Parathyroid adenoma (tissue), 2 donors: ENCODE data around the gene LSM7.

Source experiments
- H2AFZ ChIP-seq: fragments of 300-600 bp; sonication (generic); one replicate; pipeline ENCODE4 v1.7.0; 2017; ENCODE audit warnings: antibody characterized with exemption, mild to moderate bottlenecking
- H3K27ac ChIP-seq: fragments of 300-600 bp; sonication (generic); one replicate; pipeline ENCODE4 v1.7.0; 2017
- H3K27me3 ChIP-seq: fragments of 300-600 bp; sonication (generic); one replicate; pipeline ENCODE4 v1.7.0; 2017; ENCODE audit warnings: low read length; ENCODE audit not compliant: control insufficient read depth, insufficient read depth
- H3K36me3 ChIP-seq: fragments of 300-600 bp; sonication (generic); one replicate; pipeline ENCODE4 v1.7.0; 2017; ENCODE audit warnings: low read length; ENCODE audit not compliant: control insufficient read depth, insufficient read depth
- H3K4me1 ChIP-seq: fragments of 300-600 bp; sonication (generic); one replicate; pipeline ENCODE4 v1.7.0; 2017; ENCODE audit warnings: control low read depth
- H3K4me2 ChIP-seq: fragments of 300-600 bp; sonication (generic); one replicate; pipeline ENCODE4 v1.7.0; 2017; ENCODE audit warnings: low read length
- H3K4me3 ChIP-seq: fragments of 300-600 bp; sonication (generic); one replicate; pipeline ENCODE4 v1.7.0; 2017; ENCODE audit warnings: low read depth, low read length
- H3K79me2 ChIP-seq: fragments of 300-600 bp; sonication (generic); one replicate; pipeline ENCODE4 v1.7.0; 2017; ENCODE audit warnings: control low read depth
- H3K9ac ChIP-seq: fragments of 300-600 bp; sonication (generic); one replicate; pipeline ENCODE4 v1.7.0; 2017; ENCODE audit warnings: mild to moderate bottlenecking
- H3K9me3 ChIP-seq: fragments of 300-600 bp; sonication (generic); one replicate; pipeline ENCODE4 v1.7.0; 2017; ENCODE audit warnings: low read length; ENCODE audit not compliant: control insufficient read depth
- TF ChIP-seq, protein P1 (sequence below): fragments of 300-600 bp; sonication (generic); IDR thresholded peaks from one replicate; pipeline ENCODE4 v1.7.0; 2017; ENCODE audit warnings: antibody characterized with exemption, mild to moderate bottlenecking
- donor health status: primary hyperparathyroidism.

LSM7 gene

DNA sequence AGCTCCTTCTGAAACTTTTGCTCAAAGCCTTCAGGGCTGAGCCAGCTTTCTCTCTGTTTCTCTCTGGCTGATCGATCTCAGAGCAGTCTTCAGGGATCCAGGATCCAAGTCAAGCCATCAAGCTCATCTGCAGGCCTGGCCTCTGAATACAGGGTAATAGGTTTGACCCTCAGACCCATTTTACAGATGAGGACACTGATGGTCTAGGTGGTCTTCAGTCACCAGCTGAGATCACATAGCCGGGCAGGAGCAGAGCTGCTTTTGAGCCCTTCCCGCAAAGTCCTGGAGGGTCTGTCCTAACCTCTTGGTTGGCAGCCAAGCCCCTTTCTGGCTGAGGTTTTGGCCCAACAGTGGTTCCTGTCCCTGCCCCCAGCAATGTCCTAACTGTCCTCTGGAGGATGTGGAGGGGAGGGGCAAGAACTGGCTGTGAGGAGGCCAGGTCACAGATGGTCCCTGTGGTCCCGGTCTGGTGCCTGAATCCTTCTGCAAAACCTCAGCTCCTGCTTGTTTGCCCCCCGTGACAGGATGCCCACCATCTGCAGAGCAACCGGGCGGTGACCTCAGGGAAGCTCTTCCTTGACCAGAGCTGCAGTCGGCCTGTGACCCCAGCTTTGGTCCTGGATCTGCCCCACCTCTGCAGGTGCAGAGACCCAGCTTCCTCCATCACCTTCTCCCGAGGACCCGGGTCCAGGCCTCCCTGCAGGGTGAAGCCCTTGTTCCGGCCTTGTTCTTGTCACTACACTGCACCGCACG is 40.6 kb downstream of the LSM7 start:
- Histone ChIP-seq H3K27me3 (peaks cover 6% of the 10 kb centered on the region), H3K36me3 (no peaks in the 10 kb centered on the region), H3K9me3 (no peaks in the 10 kb centered on the region), H3K4me2 (no peak overlapping the region), H3K9ac (no peak overlapping the region), H2AFZ (no peak overlapping the region), H3K4me3 (no peak overlapping the region), H3K4me1 (peaks cover 6% of the 10 kb centered on the region), H3K79me2 (no peaks in the 10 kb centered on the region), H3K27ac (no peak overlapping the region)
- TF ChIP-seq, protein P1, sequence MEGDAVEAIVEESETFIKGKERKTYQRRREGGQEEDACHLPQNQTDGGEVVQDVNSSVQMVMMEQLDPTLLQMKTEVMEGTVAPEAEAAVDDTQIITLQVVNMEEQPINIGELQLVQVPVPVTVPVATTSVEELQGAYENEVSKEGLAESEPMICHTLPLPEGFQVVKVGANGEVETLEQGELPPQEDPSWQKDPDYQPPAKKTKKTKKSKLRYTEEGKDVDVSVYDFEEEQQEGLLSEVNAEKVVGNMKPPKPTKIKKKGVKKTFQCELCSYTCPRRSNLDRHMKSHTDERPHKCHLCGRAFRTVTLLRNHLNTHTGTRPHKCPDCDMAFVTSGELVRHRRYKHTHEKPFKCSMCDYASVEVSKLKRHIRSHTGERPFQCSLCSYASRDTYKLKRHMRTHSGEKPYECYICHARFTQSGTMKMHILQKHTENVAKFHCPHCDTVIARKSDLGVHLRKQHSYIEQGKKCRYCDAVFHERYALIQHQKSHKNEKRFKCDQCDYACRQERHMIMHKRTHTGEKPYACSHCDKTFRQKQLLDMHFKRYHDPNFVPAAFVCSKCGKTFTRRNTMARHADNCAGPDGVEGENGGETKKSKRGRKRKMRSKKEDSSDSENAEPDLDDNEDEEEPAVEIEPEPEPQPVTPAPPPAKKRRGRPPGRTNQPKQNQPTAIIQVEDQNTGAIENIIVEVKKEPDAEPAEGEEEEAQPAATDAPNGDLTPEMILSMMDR = no peak

DNA sequence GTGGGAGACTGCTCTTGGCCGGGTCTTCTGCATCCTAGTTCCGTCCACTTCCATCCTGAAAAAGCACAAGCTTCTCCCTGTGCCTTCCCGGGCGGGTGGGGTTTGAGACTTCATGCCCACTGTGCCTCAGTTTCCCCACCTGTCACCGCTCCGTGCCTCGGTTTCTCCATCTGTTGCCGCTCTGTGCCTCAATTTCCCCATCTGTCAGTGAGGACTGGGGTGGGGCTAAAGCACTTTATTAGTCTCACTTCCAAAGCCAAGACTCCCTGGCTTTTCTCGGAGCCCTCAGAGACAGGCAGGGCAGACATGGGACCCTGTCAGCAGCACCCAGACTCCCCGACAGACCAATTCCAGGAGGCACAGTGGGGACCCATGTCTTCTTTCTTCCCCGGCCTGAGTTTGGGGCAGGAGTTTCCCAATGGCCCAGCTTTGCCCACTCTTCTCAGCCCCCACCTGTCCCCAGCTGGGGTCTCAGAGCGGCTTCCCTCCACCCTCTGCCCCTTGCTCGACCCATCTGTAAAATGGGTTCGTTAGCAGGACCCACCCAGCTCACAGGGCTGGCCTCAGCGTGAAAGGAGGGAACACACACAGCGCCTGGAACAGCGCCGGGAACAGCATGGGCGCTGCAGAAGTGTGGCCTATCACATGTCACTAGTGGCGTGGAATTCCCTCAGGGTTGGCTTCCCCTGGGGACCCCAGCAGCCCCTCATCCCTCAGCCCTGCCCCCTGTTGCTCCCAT is 41.8 kb downstream of the LSM7 start:
- no peaks in the 10 kb centered on the region for H3K9me3 ChIP-seq
- H3K27ac ChIP-seq = no peak overlapping the region
- TF ChIP-seq, protein P1 = no peak
- peaks cover 3% of the 10 kb centered on the region for H3K4me1 ChIP-seq
- no peaks in the 10 kb centered on the region for H3K79me2 ChIP-seq
- H2AFZ ChIP-seq = no peak overlapping the region
- no peaks in the 10 kb centered on the region for H3K36me3 ChIP-seq
- no peak overlapping the region for H3K4me2 ChIP-seq
- peaks cover 6% of the 10 kb centered on the region for H3K27me3 ChIP-seq
- no peak overlapping the region for H3K9ac ChIP-seq
- H3K4me3 ChIP-seq = no peak overlapping the region

DNA sequence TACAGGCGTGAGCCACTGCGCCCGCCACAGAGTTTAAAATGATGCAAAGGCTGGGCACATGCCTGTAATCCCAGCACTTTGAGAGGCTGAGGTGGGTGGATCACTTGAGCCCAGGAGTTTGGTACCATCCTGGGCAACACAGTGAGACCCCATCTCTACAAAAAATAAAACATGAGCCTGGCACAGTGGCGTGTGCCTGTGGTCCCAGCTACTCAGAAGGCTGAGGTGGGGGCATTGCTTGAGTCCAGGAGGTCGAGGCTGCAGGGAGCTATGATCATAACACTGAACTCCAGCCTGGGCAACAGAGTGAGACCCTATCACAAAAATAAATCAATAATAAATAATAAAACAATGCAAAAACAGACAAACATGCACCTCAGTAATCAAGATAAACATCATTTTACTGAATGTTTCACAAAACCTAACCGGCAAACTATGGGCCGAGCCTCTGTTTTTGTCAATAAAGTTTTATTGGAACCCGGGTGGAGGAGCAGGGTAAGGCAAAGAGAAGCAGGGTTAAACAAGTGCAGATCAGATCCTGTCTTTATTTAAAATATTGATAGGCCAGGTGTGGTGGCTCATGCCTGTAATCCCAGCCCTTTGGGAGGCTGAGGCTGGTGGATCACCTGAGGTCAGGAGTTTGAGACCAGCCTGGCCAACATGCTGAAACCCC is 44.4 kb downstream of the LSM7 start:
- no peak overlapping the region for H3K27ac ChIP-seq
- no peak overlapping the region for H2AFZ ChIP-seq
- no peaks in the 10 kb centered on the region for H3K79me2 ChIP-seq
- H3K27me3 ChIP-seq = no peaks in the 10 kb centered on the region
- H3K9ac ChIP-seq = no peak overlapping the region
- H3K4me1 ChIP-seq = no peaks in the 10 kb centered on the region
- TF ChIP-seq, protein P1 = no peak
- H3K9me3 ChIP-seq = no peaks in the 10 kb centered on the region
- no peak overlapping the region for H3K4me3 ChIP-seq
- H3K36me3 ChIP-seq = no peaks in the 10 kb centered on the region
- no peak overlapping the region for H3K4me2 ChIP-seq

DNA sequence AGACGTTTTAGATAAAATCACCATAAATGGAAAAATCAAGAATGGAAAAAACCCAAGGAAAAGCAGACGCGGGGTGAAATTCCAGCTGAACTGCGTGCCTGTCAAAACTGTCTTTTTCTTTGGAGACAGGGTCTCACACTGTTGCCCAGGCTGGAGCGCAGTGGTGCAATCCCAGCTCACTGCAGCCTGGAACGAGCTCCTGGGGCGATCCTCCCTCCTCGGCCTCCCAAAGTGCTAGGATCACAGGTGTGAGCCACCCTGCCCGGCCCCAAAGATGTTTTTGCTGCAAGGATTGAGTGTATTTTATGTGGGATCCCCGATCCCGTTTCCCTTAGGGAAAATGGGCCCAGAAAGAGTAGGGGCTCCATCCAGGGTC is 45.5 kb downstream of the LSM7 start:
- H3K4me2 ChIP-seq = no peak overlapping the region
- TF ChIP-seq, protein P1 = no peak
- H3K9ac ChIP-seq = no peak overlapping the region
- no peaks in the 10 kb centered on the region for H3K4me1 ChIP-seq
- no peak overlapping the region for H2AFZ ChIP-seq
- no peaks in the 10 kb centered on the region for H3K79me2 ChIP-seq
- no peaks in the 10 kb centered on the region for H3K36me3 ChIP-seq
- no peak overlapping the region for H3K27ac ChIP-seq
- no peaks in the 10 kb centered on the region for H3K27me3 ChIP-seq
- no peak overlapping the region for H3K4me3 ChIP-seq
- H3K9me3 ChIP-seq = no peaks in the 10 kb centered on the region
